Astrocyte of the cerebellum (primary cell): Measurements from ENCODE around the gene FOS.

ENCODE experiments used
- DNase-seq: peaks from one replicate; pipeline ENCODE4 v3.0.0-alpha.2; 2011; ENCODE audit warnings: low read depth
- H3K4me3 ChIP-seq: 2 replicates; pipeline ENCODE4 v1.5.1; 2011; ENCODE audit warnings: mild to moderate bottlenecking, low read depth, low read length, moderate library complexity
- in situ Hi-C: cut with HindIII; loops from 2 replicates; pipeline ENCODE4 v1.10.0; 2017; ENCODE audit warnings: low sequenced_read_pairs
- TF ChIP-seq, protein P1 (sequence below): IDR thresholded peaks from 2 replicates; pipeline ENCODE4 v1.5.1; 2012; ENCODE audit warnings: low read length, low read depth, moderate library complexity, mild to moderate bottlenecking; ENCODE audit errors: missing control alignments

The FOS gene

DNA sequence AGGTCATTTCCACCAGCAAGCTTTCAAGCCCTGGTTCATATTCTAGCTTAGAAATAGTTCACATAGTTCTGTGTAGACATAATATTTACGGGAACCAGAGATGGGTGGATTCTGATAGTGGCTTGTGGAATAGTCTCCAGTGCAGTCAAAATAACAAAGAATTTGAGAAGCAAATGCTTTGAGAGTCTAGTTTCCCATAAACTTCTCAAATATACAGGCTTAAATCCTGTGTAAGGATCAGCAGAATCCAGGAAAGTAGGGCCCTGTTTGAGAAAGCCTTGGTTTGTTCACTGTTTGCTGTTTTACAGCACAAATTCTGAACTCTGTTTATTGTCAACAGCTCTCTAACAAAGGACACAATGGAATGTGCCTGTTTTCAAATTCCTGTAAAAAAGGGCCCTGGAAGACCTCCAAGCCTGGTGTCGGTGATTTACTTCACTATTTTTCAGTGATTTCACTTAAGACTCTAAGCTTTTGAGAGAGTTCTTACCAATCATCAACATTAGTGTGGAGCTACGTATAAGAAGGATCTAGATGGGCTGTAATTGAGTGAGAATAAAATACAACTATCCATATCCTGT is 11.4 kb upstream of the FOS start:
- no peak for DNase-seq
- TF ChIP-seq, protein P1, sequence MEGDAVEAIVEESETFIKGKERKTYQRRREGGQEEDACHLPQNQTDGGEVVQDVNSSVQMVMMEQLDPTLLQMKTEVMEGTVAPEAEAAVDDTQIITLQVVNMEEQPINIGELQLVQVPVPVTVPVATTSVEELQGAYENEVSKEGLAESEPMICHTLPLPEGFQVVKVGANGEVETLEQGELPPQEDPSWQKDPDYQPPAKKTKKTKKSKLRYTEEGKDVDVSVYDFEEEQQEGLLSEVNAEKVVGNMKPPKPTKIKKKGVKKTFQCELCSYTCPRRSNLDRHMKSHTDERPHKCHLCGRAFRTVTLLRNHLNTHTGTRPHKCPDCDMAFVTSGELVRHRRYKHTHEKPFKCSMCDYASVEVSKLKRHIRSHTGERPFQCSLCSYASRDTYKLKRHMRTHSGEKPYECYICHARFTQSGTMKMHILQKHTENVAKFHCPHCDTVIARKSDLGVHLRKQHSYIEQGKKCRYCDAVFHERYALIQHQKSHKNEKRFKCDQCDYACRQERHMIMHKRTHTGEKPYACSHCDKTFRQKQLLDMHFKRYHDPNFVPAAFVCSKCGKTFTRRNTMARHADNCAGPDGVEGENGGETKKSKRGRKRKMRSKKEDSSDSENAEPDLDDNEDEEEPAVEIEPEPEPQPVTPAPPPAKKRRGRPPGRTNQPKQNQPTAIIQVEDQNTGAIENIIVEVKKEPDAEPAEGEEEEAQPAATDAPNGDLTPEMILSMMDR, result no peak
- in situ Hi-C loops, result no loop called here
- no peak overlapping the region for H3K4me3 ChIP-seq

DNA sequence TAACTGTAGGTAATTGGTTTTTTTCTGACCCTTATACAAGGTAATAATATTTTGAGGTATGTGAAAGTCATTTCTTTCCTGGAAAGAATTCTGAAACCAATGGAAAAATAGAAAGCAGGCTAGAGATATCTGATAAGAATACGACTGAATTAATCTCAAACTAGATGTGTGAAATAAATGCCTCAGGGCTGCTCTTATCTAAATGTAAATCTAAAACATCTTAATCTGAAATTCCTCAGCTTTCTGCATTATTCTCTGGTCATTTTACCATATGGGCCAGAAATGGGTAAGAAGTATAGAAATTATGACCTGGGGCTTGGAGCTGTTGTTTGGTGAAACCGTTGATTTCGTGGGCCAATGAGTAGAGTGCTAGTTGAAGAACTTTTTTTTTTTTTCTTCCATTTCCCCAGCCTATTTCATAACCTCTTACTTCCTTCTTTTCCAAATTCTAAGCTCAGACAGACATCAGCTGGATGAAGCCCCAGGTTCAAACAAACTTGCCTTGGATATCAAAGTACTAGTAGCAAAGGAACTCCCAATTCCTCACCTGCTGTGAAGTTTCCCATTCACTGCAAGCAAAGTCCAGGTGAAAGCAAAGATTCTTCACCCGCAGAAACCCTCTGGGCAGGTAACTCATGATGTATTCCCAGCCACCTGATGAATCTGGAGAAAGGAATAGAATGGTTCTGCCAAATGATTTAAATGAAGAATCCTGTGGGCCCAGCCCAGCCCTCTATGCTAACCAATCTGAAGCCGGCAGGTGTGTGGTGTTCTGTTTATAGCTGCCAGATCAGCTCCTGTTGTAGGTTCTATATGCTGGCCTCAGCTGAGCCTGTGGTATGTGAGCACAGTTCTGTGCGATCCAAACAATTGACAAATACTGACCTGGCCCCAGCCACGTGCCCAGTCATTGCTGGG is 9.7 kb upstream of the FOS start:
- H3K4me3 ChIP-seq, result no peak overlapping the region
- no peak for DNase-seq
- in situ Hi-C loops, result no loop called here
- TF ChIP-seq, protein P1, result no peak

GRCh38 chr14:75271514-75271913 is 7.1 kb upstream of the FOS start:
- in situ Hi-C loops, result no loop called here
- no peak overlapping the region for H3K4me3 ChIP-seq
- TF ChIP-seq, protein P1, result no peak
- DNase-seq, result no peak

DNA sequence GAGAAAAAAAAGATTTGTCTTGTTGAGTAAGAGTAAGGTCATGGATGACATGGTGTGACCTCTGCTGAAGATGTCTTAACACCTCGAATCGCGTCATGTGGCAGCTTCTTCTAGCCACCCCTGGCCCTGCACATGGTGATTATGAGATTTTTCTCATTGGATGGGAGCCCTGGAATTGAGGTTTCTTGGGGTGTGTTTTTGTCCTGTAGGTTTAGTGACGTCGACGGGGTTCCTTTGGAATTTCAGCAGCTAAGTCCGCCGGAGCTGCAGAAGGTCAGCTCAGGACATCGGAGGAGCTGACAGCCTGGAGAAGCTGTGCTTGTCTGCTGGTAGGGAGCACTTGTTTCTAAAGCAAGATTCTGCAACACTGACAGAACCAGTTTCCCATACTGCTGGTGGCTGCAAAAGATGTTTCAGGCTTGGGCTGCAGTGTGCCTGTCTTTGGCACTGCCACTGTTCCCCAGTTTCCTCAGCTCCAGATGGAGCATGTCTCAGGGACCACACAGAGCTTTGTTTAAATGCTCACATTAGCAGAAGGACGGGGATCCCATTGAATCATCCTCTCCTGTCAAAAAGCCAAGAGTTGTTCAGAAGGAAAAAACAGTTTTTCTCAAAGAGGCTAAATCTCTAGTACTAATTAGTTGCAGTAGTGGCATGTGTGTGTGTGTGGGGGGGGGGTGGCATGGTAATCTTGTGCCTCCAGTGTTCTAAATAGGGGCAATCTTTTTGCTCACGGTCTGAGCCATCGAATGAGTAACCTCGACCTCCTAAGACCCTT is 5.2 kb upstream of the FOS start:
- TF ChIP-seq, protein P1, result no peak
- no peak overlapping the region for H3K4me3 ChIP-seq
- DNase-seq, result no peak
- in situ Hi-C loops, result no loop called here

- DNase-seq, result no peak
- in situ Hi-C loops, result no loop called here
- no peak overlapping the region for H3K4me3 ChIP-seq
- TF ChIP-seq, protein P1, result no peak
Observed at GRCh38 chr14:75274050-75274898, 4.4 kb upstream of the FOS start.
